Measurements from ENCODE around the gene PCLAF. TPM values are rescaled to one million over a fixed set of nuclear protein-coding genes. Genes with fewer than 3 reads are reported as not detected.
A peak's percentile ranks its signal among the peaks of the same experiment; 100 is the strongest.
"Not testable (repeated sequence)": the region's sequence is repeated elsewhere in the genome, so short reads cannot be mapped to it uniquely, and the experiment has no call there.

Gene PCLAF
- total and polyA plus RNA-seq, 2 donors, result 22.8 to 57.6 TPM

DNA sequence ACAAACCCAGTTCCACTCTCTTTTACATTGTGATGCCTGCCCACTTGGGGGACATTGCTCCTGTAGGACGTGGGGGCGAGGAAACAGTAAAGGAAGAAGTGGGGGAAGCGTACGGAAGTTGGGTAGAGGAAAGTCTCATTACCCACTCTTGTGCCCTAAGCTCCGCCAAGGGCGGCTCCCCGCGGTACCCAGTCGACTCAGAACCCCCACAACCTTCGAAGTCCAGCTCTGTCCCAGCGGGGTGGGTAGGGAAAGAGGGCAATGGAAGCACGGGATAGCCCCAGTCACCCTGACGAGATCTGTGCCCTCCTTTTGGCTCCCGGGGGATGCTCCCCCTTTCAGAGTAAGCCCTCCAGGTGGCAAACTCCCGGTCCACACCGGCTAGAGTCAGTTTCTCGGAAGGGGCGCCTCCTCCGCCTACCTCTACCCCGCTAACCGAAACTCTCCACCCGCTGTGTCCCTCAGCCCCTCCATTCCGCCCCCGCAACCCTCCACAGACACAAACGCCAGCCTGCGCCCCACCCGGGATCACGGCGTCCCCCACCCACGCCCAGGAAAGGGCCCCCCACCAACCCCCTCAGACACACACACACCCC is 25.8 kb downstream of the PCLAF start:
- Histone ChIP-seq H3K4me3 (ENCODE audit: low read length in 2 of 2) (peak overlapping the region; percentile 80 to 92), H3K36me3 (ENCODE audit: control insufficient read depth in 2 of 2, insufficient read depth in 2 of 2, low read length in 1 of 2) (peaks cover 3 to 4% of the 10 kb centered on the region in 2 donors), H3K27ac (ENCODE audit: low read depth in 1 of 2, low read length in 1 of 2) (peak overlapping the region; percentile 54 to 84), H3K9me3 (ENCODE audit: control insufficient read depth in 2 of 2, insufficient read depth in 1 of 2, low read length in 1 of 2) (no peaks in the 10 kb centered on the region), H3K27me3 (ENCODE audit: control insufficient read depth in 2 of 2, insufficient read depth in 1 of 2, low read length in 1 of 2) (no peaks in the 10 kb centered on the region), H3K4me1 (ENCODE audit: control insufficient read depth in 2 of 2, insufficient read depth in 2 of 2, low read length in 2 of 2) (peaks cover 11% of the 10 kb centered on the region in 2 donors)
- peak in 6 of 9 donors; percentile 2 to 60 (median 23) for DNase-seq (ENCODE audit: low read depth in 6 of 9, low spot score in 9 of 9)
- 1% methylated on average over 30 of the region's 30 CpGs for WGBS

DNA sequence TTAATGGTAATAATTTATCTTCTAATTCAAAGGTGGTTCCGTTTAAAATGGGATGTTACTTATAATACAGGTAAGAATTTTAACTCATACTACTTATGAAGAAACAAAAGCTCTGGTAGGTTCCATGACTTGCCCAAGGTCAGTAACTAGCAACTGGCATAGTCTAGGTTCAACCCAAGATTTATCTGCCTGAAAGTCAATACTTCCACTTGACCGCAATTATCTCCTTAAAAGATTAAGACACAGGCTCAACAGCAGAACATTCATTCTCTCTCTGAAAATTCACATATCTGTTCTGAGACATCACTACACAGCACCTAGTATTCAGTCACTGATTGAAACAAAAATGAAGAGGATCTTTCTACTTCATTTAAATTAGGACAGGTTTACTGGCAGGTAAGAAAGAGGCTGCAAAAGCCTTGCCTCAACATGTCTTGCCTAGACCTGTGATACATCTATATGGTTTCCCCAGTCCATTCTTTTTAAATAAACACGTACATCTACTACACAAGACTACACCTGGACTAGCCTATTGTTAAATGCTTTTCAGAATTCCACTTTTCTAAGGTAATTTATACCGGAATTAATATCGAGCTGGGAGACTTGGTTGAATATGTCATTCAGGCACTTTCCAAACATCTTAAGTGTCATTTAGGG is 26.4 kb downstream of the PCLAF start:
- no peak for DNase-seq (ENCODE audit: low read depth in 6 of 9, low spot score in 9 of 9)
- Histone ChIP-seq H3K4me3 (ENCODE audit: low read length in 2 of 2) (peak overlapping the region; percentile 80 to 92), H3K36me3 (ENCODE audit: control insufficient read depth in 2 of 2, insufficient read depth in 2 of 2, low read length in 1 of 2) (peaks cover 3 to 4% of the 10 kb centered on the region in 2 donors), H3K4me1 (ENCODE audit: control insufficient read depth in 2 of 2, insufficient read depth in 2 of 2, low read length in 2 of 2) (peaks cover 11% of the 10 kb centered on the region in 2 donors), H3K9me3 (ENCODE audit: control insufficient read depth in 2 of 2, insufficient read depth in 1 of 2, low read length in 1 of 2) (no peaks in the 10 kb centered on the region), H3K27ac (ENCODE audit: low read depth in 1 of 2, low read length in 1 of 2) (peak overlapping the region; percentile 54 to 84), H3K27me3 (ENCODE audit: control insufficient read depth in 2 of 2, insufficient read depth in 1 of 2, low read length in 1 of 2) (no peaks in the 10 kb centered on the region)
- WGBS, result 45% methylated on average over 5 of the region's 5 CpGs

- Histone ChIP-seq H3K4me1 (ENCODE audit: control insufficient read depth in 2 of 2, insufficient read depth in 2 of 2, low read length in 2 of 2) (peaks cover 4 to 6% of the 10 kb centered on the region in 2 donors), H3K27me3 (ENCODE audit: control insufficient read depth in 2 of 2, insufficient read depth in 1 of 2, low read length in 1 of 2) (no peaks in the 10 kb centered on the region), H3K4me3 (ENCODE audit: low read length in 2 of 2) (no peak overlapping the region), H3K27ac (ENCODE audit: low read depth in 1 of 2, low read length in 1 of 2) (no peak overlapping the region), H3K9me3 (ENCODE audit: control insufficient read depth in 2 of 2, insufficient read depth in 1 of 2, low read length in 1 of 2) (no peaks in the 10 kb centered on the region), H3K36me3 (ENCODE audit: control insufficient read depth in 2 of 2, insufficient read depth in 2 of 2, low read length in 1 of 2) (peaks cover 3 to 9% of the 10 kb centered on the region in 2 donors)
- 97% methylated on average over 7 of the region's 7 CpGs for WGBS
- no peak for DNase-seq (ENCODE audit: low read depth in 6 of 9, low spot score in 9 of 9)
Measured at GRCh38 chr15:64351265-64351664, 30.0 kb downstream of the PCLAF start.

- H3K36me3 ChIP-seq (ENCODE audit: control insufficient read depth in 2 of 2, insufficient read depth in 2 of 2, low read length in 1 of 2), result peaks cover 3 to 9% of the 10 kb centered on the region in 2 donors
- 99% methylated on average over 2 of the region's 2 CpGs for WGBS
- H3K27ac ChIP-seq (ENCODE audit: low read depth in 1 of 2, low read length in 1 of 2), result no peak overlapping the region
- no peaks in the 10 kb centered on the region for H3K9me3 ChIP-seq (ENCODE audit: control insufficient read depth in 2 of 2, insufficient read depth in 1 of 2, low read length in 1 of 2)
- H3K4me3 ChIP-seq (ENCODE audit: low read length in 2 of 2), result no peak overlapping the region
- H3K27me3 ChIP-seq (ENCODE audit: control insufficient read depth in 2 of 2, insufficient read depth in 1 of 2, low read length in 1 of 2), result no peaks in the 10 kb centered on the region
- no peaks in the 10 kb centered on the region for H3K4me1 ChIP-seq (ENCODE audit: control insufficient read depth in 2 of 2, insufficient read depth in 2 of 2, low read length in 2 of 2)
- no peak for DNase-seq (ENCODE audit: low read depth in 6 of 9, low spot score in 9 of 9)
Measured at GRCh38 chr15:64349375-64349774, 31.9 kb downstream of the PCLAF start.

- 100% methylated on average over 1 of the region's 1 CpG for WGBS
- no peaks in the 10 kb centered on the region for H3K4me1 ChIP-seq (ENCODE audit: control insufficient read depth in 2 of 2, insufficient read depth in 2 of 2, low read length in 2 of 2)
- H3K27me3 ChIP-seq (ENCODE audit: control insufficient read depth in 2 of 2, insufficient read depth in 1 of 2, low read length in 1 of 2), result no peaks in the 10 kb centered on the region
- H3K36me3 ChIP-seq (ENCODE audit: control insufficient read depth in 2 of 2, insufficient read depth in 2 of 2, low read length in 1 of 2), result peaks cover 3 to 9% of the 10 kb centered on the region in 2 donors
- DNase-seq (ENCODE audit: low read depth in 6 of 9, low spot score in 9 of 9), result no peak
- H3K9me3 ChIP-seq (ENCODE audit: control insufficient read depth in 2 of 2, insufficient read depth in 1 of 2, low read length in 1 of 2), result no peaks in the 10 kb centered on the region
- H3K4me3 ChIP-seq (ENCODE audit: low read length in 2 of 2), result no peak overlapping the region
- H3K27ac ChIP-seq (ENCODE audit: low read depth in 1 of 2, low read length in 1 of 2), result no peak overlapping the region
Measured at GRCh38 chr15:64348455-64348854, 32.8 kb downstream of the PCLAF start.

DNA sequence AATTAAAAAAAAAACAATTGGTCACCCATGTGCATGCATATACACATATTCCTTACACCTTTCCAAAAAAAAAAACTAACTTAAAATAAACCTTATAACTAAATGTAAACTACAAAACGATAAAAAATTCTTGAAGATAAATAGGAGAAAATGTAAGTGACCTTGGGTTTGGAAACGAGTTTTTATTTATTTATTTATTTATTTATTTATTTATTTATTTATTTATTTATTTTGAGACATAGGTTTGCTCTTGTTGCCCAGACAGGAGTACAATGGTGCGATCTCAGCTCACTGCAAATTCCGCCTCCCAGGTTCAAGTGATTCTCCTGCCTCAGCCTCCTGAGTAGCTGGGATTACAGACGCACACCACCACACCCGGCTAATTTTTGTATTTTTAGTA is 35.0 kb downstream of the PCLAF start:
- not testable (repeated sequence) for H3K27ac ChIP-seq (ENCODE audit: low read depth in 1 of 2, low read length in 1 of 2); H3K4me1 ChIP-seq (ENCODE audit: control insufficient read depth in 2 of 2, insufficient read depth in 2 of 2, low read length in 2 of 2); H3K9me3 ChIP-seq (ENCODE audit: control insufficient read depth in 2 of 2, insufficient read depth in 1 of 2, low read length in 1 of 2); H3K27me3 ChIP-seq (ENCODE audit: control insufficient read depth in 2 of 2, insufficient read depth in 1 of 2, low read length in 1 of 2); DNase-seq (ENCODE audit: low read depth in 6 of 9, low spot score in 9 of 9); H3K4me3 ChIP-seq (ENCODE audit: low read length in 2 of 2)
- peaks cover 3 to 17% of the 10 kb centered on the region in 2 donors for H3K36me3 ChIP-seq (ENCODE audit: control insufficient read depth in 2 of 2, insufficient read depth in 2 of 2, low read length in 1 of 2)
- WGBS, result 98% methylated on average over 6 of the region's 6 CpGs

DNA sequence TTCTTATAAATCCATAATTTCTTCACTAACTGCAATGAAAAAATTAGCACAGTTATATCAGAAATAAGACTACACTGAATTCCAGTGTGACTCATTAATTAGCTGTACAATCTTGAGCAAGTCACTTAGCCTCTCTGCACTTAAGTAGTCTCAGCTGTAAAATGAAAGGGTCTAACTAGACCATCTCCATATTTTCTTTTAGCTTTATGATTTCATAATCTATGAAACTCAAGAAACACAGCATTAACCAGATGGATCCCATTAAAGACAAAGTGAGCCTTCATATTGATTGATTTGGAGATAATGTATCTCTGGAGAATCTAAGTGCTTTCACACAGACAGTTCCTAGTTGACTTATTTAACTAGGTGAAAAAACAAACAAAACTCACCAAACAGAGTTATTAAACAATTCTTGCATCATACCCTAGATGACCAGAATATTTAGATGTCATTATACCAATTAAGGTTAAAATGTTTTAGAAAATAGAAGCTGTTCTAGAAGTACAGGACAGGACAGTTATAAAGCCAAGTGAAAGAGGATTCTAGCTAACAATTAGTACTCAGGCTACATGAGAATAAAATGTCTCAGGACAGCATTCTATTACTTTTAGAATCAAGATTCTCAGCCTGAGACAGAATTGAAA is 36.5 kb downstream of the PCLAF start:
- H3K27ac ChIP-seq (ENCODE audit: low read depth in 1 of 2, low read length in 1 of 2), result no peak overlapping the region
- no peaks in the 10 kb centered on the region for H3K9me3 ChIP-seq (ENCODE audit: control insufficient read depth in 2 of 2, insufficient read depth in 1 of 2, low read length in 1 of 2)
- H3K36me3 ChIP-seq (ENCODE audit: control insufficient read depth in 2 of 2, insufficient read depth in 2 of 2, low read length in 1 of 2), result peaks cover 4 to 17% of the 10 kb centered on the region in 2 donors
- H3K4me1 ChIP-seq (ENCODE audit: control insufficient read depth in 2 of 2, insufficient read depth in 2 of 2, low read length in 2 of 2), result no peaks in the 10 kb centered on the region
- H3K27me3 ChIP-seq (ENCODE audit: control insufficient read depth in 2 of 2, insufficient read depth in 1 of 2, low read length in 1 of 2), result no peaks in the 10 kb centered on the region
- no peak overlapping the region for H3K4me3 ChIP-seq (ENCODE audit: low read length in 2 of 2)
- DNase-seq (ENCODE audit: low read depth in 6 of 9, low spot score in 9 of 9), result no peak

GRCh38 chr15:64343841-64344240 is 37.4 kb downstream of the PCLAF start:
- 98% methylated on average over 2 of the region's 2 CpGs for WGBS
- H3K9me3 ChIP-seq (ENCODE audit: control insufficient read depth in 2 of 2, insufficient read depth in 1 of 2, low read length in 1 of 2), result no peaks in the 10 kb centered on the region
- DNase-seq (ENCODE audit: low read depth in 6 of 9, low spot score in 9 of 9), result no peak

DNA sequence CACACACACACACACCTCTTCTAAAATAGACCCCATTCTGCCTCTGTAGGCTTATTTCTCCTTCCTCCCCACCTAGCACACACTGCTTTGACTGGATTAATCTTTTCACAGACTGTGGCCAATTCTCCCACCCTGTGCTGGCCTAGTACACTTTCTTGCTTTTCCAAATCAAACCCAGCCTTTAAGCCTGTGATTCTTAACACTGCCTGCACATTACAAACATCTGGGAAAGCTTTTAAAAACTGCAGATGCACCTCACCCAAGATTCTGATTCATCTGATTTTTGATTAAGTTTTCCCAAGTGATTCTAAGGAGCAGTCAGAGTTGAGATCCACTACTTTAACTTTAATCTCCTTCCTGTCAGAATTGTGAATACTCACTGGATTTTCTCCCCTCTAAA is 38.0 kb downstream of the PCLAF start:
- H3K4me1 ChIP-seq (ENCODE audit: control insufficient read depth in 2 of 2, insufficient read depth in 2 of 2, low read length in 2 of 2), result no peaks in the 10 kb centered on the region
- DNase-seq (ENCODE audit: low read depth in 6 of 9, low spot score in 9 of 9), result no peak
- H3K27ac ChIP-seq (ENCODE audit: low read depth in 1 of 2, low read length in 1 of 2), result no peak overlapping the region
- no peak overlapping the region for H3K4me3 ChIP-seq (ENCODE audit: low read length in 2 of 2)
- H3K9me3 ChIP-seq (ENCODE audit: control insufficient read depth in 2 of 2, insufficient read depth in 1 of 2, low read length in 1 of 2), result no peaks in the 10 kb centered on the region
- no peaks in the 10 kb centered on the region for H3K27me3 ChIP-seq (ENCODE audit: control insufficient read depth in 2 of 2, insufficient read depth in 1 of 2, low read length in 1 of 2)
- peaks cover 8 to 12% of the 10 kb centered on the region in 2 donors for H3K36me3 ChIP-seq (ENCODE audit: control insufficient read depth in 2 of 2, insufficient read depth in 2 of 2, low read length in 1 of 2)

More at GRCh38 chr15:64343841-64344240, 37.4 kb downstream of the PCLAF start:
- no peak overlapping the region for H3K27ac ChIP-seq (ENCODE audit: low read depth in 1 of 2, low read length in 1 of 2)
- no peak overlapping the region for H3K4me3 ChIP-seq (ENCODE audit: low read length in 2 of 2)
- peaks cover 5 to 12% of the 10 kb centered on the region in 2 donors for H3K36me3 ChIP-seq (ENCODE audit: control insufficient read depth in 2 of 2, insufficient read depth in 2 of 2, low read length in 1 of 2)
- no peaks in the 10 kb centered on the region for H3K27me3 ChIP-seq (ENCODE audit: control insufficient read depth in 2 of 2, insufficient read depth in 1 of 2, low read length in 1 of 2)
- H3K4me1 ChIP-seq (ENCODE audit: control insufficient read depth in 2 of 2, insufficient read depth in 2 of 2, low read length in 2 of 2), result no peaks in the 10 kb centered on the region
